Stimulated activated CD4-positive, alpha-beta T cell treated with anti-CD3 and anti-CD28 coated beads, Interleukin-2, amount 100 ng/mL, for 48 hours (primary cell): ENCODE results near the gene PSMG1.
"Not testable (repeated sequence)": the region's sequence is repeated elsewhere in the genome, so short reads cannot be mapped to it uniquely, and the experiment has no call there.

Experiments
- DNase-seq, 2 donors: peaks; one replicate each; pipeline ENCODE4 v3.0.0-alpha.2; 2020

The PSMG1 gene, protein sequence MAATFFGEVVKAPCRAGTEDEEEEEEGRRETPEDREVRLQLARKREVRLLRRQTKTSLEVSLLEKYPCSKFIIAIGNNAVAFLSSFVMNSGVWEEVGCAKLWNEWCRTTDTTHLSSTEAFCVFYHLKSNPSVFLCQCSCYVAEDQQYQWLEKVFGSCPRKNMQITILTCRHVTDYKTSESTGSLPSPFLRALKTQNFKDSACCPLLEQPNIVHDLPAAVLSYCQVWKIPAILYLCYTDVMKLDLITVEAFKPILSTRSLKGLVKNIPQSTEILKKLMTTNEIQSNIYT

DNA sequence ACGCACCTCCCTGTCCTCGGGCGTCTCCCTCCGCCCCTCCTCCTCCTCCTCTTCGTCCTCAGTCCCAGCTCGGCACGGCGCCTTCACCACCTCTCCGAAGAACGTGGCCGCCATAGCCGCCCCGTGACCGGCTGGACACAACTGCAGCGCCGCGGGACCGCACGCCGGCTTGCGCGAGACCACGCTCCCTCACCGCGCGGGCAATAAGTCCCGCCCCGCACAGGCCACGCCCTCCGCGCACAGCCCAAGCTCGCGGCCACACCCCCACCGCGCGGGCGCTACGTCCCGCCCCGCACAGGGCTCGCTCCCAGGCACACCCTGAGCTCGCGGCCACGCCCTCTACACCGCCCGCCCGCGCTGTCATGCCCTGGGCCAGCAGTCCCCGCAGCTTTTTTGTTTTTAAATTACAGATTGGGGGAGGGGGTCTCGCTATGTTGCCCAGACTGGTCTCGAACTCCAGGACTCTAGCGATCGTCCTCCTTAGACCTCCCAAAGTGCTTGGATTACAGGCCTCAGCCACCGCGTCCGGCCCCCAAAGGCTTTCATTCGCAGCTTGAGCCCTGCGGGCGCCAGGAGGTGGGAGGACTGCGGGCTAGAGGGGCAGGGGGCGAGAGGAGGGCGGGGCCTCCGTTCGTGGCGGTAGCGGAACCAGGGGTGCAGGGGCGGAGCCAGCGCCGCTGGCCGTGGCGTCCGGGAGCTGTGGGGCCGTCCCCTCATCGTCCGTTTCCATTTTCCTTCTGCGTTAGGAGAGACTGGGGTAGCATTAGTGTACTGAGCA, at the start of gene PSMG1:
Gene PSMG1, minus strand, starts transcription at position 180 of the 778 bp plus-strand sequence. Its CDS starts 66 bp downstream, at position 114.
- peak; percentile 93 to 94 for DNase-seq

DNA sequence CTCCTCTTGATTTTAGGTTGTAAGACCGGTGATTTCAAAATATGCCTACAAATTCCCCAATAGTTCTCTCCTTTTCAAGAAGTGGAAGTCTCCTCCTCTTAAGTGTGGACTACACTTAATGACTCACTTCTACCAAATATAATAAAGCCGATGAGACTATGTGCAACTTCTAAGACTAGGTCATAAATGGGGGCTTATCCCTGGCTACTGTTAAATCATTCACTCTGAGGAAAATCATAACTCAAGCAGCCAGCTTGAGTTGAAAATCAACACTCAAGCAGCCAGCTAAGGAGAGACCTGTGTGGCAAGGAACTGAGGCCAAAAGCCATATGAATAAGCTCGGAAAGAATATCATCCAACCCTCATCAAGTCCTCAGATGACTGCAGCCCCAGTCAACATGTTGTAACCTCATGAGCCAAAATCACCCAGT, 49.6 kb upstream of the PSMG1 start:
- DNase-seq, result no peak

DNA sequence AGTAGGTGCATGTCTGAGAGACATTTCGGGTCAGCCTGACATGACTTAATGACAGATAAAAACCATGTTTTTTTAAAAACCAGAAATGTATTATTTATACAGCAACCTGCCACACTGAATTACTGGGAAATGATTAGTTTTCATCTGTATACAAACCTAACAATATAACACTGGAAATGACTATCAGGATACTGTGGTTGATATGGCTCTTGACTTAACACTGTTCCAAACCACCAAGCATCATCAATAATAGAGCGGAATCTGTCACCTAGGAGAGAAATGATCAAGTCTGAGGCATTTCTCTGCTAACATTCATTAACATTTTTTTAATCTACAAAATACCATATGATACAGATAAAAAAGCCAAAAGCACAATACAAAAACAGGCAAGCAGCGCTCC, 41.7 kb upstream of the PSMG1 start:
- DNase-seq, result no peak

DNA sequence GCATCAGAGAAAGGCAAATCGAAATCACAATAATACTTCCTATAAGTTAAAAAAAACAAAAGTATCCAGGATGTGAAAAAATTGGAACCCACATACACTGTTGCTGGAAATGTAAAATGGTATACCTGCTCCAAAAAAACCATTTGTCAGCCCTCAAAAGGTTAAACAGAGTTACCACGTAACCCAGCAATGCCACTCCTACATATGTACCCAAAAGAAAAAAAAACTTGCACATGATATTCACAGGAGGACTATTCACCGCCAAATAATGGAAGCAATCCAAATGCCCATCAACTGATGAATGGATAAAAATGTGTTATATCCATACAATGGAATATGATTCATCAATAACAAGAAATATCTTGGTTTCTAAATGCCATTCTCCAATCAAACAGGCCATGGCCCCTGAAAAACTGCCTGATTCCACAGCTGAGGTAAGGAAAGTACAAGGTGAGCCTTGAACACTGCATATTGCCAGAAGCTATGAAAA, 38.8 kb upstream of the PSMG1 start:
- no peak for DNase-seq

DNA sequence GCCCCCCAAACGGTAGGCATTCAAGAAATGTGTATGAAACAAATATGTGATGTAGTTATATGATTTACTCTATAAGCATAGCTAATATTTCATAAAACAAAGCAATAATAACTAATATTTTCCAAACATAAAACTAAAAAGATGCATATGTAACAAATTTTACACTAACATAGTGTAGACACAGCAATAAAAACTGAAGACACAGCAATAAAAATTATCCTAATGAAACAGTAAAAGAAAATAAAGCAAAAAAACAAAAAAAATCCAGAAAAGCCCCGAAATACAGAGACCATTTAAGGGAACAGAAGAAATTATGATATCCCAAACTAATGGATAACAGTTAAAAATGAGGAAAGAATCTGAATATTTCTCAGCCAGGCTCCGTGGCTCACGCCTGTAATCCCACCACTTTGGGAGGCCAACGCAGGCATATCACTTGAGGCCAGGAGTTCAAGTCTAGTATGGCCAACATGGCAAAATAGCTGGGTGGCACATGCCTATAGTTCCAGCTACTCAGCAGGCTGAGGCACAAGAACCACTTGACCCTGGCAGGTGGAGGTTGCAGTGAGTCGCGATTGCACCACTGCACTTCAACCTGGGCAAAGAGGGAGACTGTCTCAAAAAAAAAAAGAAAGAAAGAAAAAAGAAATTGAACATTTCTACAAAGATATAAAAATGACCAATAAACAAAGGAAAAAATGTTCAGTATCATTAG, 38.2 kb upstream of the PSMG1 start:
- no peak for DNase-seq

DNA sequence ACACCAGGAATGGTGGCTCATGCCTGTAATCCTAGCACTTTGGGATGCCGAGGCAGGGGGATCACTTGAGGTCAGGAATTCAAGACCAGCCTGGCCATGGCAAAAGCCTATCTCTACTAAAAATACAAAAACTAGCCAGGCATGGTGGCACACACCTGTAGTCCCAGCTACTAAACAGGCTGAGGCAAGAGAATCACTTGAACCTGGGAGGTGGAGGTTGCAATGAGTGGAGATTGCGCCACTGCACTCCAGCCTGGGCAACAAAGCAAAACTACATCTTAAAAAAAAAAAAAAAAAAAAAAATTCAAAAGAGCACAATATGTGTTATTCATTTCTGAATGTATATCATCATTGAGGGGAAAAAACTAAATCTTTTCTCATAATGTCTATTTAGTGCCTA, 37.6 kb upstream of the PSMG1 start:
- DNase-seq, result not testable (repeated sequence)

DNA sequence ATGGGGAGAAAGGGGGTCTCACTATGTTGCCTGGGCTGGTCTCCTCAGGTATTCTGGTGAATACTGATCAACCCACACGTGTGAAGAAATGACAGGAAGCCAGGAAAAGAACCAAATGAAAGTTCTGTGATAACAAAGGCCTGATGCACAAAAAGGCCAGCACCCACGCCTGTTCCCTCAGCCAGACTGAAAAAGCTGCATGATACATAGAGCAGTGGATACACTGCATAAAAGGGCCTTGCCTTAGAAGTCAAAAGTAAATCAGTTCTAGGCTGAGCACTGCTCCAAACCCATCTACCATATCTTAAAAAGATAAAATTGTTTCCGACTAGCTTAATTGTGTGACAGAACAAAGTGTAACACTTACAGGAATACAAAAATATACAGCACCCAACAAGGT, 36.9 kb upstream of the PSMG1 start:
- peak in 1 of 2 donors; percentile 9 for DNase-seq

DNA sequence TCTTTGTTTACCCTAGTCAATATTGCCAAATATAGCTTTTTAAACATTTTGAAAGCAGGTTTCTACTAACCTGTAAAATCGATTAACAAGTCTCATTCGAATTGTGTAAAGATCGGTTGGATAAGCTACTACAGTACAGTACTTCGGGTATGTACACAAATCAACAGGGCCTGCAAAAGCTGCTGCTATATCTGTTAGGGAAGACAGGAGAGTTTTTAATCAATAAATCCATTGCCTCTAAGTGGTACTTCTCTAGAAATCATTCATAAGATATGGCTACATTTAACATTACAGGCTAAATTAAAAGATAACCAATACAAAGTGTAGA, 34.8 kb upstream of the PSMG1 start:
- DNase-seq, result no peak

DNA sequence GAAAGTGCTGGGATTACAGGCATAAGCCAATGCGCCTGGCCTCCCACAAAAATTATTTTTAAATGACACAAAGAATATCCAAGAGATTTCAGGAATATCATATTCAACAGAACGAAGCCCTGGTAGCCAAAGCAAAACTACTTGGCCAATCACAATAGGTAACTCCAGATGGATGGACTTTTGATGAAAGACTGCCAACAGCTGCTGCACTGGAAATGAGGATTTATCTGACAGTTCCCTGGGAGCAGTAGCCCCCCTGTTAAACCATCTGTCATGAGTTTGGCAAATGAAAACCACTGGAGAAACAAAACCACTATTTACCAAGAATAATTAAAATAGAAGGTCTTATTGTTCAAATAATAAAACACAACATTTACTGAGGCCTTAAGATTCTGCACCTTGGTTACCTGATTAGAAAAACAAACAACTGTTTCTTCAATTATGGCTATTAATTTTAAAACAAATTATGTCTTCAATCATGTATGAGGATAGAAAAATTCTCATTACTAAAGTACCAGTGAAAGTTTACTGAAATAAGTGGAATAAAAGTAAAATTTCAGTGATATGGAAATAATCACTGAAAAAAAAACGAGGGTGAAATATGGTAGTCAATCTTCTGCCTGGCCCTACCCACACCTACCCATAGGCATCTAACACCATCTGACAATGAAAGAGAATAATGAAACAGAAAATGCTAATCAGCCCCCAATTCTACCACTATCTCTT, 34.3 kb upstream of the PSMG1 start:
- DNase-seq, result no peak

DNA sequence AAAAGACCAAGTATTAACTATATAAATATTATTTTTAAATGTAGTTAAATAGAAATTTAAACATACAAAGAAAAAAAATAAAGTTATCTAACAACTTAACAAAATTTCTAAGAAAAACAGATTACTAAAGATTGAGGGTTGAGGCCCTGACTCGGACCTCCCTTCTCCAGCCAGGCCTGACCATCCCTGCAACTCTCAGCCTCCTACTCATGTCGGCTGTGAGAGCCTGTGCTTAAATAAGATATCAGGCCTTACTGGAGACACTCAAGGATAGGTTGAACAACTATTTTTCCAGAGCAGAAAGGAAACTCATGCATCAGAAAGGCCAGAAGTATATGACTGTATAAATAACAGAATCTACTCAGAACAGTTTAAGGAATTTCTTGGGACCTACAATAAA, 33.0 kb upstream of the PSMG1 start:
- DNase-seq, result no peak

DNA sequence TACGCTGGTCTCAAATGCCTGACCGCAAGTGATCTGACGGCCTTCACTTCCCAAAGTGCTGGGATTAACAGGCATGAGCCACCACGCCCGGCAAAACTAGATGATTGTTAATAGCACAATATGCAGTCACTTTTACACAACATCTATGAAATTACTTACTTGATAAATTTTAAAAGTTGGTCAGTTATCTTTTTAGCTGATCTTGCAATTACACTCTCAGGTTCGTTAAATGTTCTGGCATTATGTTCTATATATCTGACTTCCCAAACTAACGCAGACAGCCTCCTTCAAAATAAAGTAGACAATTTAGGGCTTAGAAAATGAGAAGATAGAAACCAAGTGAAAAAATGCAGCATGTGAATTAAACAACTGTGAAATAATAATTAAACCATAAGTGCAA, 31.8 kb upstream of the PSMG1 start:
- DNase-seq, result no peak

DNA sequence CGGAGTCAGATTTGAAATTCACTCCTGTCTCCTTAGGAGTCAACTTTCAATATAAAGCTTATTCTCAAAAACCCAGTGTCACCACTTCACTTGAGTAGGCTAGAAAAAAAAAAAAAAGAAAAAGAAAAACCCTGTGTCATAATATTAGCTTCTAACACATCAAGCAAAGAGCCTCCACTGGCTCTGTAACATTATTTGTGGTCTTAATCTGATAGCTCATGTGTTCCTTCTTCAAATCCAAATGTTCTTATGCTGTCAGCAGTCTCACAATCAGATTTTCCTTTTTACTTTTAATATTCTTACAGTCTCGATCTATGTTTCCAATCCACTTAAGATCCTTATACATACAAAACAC, 26.1 kb upstream of the PSMG1 start:
- no peak for DNase-seq

DNA sequence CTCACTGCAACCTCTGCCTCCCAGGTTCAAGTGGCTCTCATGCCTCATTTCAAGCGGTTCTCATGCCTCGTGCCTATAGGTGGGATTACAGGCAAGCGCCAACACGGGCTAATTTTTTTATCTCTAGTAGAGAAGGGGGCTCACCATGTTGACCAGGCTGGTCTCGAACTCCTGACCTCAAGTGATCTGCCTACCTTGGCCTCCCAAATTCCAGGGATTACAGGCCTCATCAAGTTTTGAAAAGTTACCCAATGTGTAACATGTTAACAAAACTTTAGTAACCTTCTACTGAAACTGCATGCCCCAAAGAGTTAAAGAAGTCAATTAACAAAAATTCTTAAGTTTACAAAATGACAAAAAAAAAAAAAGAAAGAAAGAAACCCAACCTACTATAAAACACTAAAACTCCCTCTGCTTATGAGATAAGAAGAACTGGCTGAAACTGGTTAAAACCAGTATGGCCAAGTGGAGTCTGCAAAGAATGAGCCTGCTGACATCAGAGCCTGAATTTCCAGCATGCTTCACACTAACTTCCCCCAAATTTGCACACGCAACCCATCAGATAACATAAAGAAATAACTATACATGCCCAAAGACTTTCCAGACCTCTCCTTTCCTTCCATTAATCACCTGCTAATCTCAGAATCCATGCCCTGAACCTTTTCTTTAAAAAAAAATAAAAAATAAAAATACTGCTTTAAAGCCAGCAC, 25.5 kb upstream of the PSMG1 start:
- DNase-seq, result no peak

DNA sequence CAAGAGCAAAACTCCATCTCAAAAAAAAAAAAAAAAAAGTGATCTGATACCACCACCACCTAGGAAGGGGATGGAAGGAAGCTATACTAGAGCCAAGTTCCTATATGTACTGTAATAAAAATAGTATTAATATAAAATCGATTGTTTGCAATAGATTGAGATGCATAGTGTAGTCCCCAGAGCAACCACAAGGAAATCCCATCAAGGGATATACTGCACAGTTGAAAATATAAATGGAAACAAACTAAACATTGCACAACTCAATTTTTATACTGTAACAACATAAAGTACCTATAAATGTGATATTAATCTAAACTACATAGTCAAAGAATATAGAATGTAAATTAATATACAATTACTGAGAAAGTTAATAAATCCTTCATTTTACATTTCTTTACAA, 20.9 kb upstream of the PSMG1 start:
- no peak for DNase-seq

DNA sequence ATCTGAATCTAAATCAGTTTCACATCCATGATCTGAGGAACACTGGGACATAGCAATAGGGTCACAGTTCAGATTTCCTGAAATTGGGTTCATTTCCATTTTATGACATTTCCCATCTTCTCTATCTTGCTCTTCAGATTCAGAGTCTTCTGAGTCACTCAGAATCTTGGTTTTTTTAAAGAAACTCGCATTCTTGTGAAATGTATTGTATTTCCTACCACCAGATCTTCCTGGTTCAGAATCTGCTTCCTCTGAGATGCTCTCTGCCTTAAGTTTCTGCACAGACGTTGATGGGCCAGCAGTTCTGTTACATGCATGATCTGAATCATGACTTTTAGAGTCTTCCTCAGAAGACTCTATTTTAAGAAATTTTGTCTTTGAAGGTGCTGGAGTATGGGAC, 15.5 kb upstream of the PSMG1 start:
- no peak for DNase-seq

DNA sequence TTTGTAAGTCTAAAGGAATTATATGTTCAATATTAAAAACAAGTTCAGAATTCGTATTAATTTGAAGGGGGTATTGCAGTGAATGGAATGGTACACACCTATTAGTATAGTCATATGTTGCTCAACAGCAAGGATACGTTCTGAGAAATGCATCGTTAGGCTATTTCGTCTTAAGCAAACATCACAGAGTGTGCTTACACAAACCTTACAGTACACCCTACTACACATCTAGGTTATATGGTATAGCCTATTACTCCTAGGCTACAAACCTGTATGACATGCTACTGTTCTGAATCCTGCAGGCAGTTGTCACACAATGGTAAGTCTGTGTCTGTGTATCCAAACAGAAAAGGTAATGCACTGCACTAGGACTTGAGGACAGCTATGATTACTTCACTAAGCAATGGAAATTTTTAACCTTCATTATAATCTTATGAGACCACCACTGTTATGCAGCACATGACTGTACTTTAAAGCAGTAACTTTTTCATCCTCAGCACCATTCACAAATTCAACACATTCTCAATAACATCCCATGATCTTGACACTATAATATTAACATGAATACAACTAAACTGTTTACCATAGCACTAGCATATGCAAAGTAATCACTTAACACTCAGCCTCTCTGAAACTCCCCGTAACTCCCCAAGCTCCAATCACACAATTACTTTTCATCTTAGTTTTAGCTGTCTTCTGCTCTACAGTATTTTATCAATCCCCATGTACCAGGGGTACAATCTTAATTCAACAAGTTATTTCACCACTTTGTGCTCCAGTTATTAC, 14.4 kb upstream of the PSMG1 start:
- DNase-seq, result no peak

DNA sequence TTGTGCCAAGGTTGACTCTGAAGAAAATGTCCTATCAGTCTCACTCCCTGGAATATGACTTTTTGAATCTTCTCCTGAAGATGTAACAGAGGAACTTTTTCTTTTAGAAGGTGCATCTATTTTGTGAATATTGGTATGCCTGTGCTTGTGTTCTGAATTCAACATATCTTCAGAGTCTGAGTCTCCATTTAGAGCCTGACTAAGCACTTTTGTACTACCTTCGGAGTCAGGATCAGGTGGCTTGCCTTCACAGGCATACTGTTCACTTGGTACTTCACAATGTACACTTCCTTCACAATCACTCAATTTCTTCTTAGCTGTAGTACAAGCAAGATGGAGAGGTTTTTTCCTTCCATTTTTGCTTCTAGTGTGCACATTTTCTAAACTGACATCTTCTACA, 13.6 kb upstream of the PSMG1 start:
- no peak for DNase-seq

DNA sequence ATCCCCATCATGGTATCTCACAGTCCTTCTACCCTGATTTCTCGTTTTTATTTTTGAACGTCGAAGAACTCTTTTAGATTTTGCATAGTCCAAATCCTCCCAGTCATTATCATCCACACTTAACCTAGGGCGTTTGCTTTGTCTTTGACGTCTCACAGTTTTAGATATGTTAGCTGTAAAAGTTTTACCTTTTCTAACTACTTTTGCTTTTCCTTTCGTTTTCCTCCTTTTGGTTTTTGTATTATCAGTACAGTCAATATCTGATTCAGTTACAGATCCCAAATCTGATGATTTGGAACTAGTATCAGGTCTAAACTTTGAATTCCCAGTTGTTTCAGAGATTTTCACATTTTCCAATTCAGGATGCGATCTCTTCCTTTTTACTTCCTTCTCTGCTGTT, 13.1 kb upstream of the PSMG1 start:
- no peak for DNase-seq

DNA sequence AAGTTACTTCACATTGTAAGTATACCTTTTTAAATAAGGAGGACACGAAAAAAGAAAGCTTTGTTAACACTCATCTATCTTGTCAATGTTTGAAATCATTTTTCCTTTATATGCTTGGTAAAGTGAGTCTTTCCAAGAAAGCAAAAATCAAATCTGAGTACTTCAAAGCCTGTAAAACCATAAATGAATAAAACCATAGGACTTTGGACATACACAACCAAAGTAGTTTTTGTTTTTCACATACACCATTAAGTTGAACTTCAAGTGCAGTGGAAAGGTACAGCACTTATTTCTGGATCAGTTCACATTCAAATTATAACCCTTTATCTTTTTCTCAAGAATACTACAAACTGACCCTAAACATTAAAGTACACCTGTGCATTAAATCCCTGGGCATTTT, 10.1 kb upstream of the PSMG1 start:
- DNase-seq, result no peak

DNA sequence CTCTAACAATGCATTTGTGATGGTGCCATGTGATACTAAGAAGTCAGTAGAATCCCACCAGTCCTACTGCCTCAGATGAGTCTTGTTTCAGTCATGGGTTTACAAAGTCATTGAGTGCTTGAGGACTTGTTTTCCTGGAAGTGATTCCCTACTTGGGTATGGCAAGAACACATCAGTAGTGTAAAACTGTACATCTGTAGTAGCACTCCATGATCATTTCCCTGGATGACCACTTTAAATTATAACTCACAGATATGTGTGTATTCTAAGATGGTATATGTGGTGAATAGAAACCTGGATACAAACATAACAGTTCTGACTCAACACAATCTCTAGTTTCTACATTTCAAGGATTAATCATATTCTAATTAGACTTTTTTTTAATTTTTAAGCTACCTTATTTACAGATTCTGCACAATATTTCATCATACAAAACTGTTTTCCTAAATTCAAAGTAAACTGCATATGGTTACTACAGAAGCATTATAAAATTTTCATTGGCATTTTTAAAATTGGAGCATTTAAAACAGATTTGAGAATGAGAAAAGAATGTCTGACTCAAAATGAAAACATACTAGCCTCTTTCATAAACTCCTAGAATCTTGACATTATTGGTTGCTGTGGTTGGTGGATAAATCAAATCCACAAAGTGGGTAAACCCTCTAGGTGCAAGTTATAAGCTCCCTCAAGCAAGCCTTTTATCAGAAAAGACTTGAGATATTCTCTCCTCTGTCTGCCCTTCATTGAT, 6.8 kb upstream of the PSMG1 start:
- no peak for DNase-seq

DNA sequence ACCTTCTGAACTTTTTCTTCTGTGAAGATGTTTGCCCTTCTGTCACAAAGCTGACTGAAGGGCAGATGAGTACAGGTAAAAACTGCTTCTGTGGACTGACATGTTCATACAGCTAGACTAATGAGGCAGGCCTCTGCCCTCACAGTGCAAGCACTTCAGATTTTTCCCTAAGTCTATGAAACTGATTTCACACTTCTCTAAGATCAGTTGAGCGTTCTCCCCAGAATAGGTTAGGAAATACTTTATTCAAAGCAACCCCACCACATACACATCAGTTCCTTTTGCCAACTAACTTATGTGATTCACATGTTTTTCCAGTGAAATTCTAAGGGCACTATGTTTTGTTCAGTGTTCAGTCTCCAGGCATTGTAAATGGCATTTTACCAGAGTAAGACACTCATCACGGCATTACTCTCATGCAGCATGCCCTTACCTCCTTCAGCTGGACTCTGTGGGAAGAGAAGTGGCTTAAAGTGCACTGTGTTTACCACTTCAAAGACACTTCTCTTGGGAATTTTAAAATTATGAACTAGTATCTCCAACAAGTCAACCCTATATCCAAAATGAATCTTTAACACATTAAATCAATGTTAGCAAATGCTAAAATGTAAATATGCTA, 5.4 kb upstream of the PSMG1 start:
- no peak for DNase-seq
